Activated CD8-positive, alpha-beta memory T cell treated with anti-CD3 and anti-CD28 coated beads for 48 hours (primary cell): ENCODE results near the gene ZDHHC14.

Experiments
- DNase-seq, 3 experiments: peaks; one replicate each; pipeline ENCODE4 v3.0.0-alpha.2; 2020; ENCODE audit warnings: low read depth in 2 of 3, low spot score in 2 of 3

The ZDHHC14 gene

DNA sequence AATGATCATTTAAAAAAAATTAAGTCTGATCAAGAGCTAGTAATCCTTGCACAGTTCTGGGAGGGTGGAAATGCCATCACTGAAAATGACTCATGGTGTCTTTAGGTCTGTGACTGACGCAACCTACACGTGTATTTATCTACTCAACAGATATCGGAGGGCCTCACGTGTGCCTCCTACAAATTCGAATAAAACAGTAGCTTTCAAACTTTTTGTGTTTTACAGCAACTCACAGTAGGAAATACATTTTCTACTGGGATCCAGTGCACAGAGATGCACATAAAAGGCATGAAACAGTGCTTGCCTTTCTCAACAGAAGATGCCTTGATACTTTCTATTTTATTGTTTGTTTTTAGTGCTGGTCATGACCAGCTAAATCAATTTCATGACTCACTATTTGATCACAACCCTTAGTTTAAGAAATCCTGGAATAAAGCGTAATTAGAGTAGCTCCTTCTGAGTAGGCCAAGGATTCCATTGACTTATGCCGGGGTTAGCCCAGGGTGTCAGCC is 232.1 kb downstream of the ZDHHC14 start:
- no peak for DNase-seq

DNA sequence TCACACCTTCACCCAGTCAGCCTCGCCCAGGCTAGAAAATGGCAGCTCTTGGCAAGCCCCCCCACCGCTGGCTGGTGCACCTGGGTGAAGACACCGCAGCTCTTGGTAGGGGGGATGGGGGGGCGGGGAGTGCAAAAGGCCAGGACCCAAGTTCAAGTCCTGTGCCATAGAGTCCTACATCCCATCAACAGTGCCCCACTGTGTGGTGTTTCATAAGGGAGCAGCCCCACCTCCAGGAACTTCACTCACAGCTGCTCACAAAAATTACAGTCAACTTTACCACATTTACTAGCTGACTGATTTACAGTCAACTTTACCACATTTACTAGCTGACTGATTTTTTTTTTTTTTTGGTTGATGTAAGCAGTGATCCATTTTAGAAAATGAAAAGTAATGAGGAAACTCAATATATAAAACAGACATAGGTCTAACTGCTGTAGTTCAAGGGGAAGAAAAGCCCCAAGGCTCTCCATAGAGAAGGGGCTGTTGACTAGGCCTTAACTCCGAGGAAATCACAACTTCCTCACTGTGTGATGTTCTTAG is 233.1 kb downstream of the ZDHHC14 start:
- DNase-seq = no peak

DNA sequence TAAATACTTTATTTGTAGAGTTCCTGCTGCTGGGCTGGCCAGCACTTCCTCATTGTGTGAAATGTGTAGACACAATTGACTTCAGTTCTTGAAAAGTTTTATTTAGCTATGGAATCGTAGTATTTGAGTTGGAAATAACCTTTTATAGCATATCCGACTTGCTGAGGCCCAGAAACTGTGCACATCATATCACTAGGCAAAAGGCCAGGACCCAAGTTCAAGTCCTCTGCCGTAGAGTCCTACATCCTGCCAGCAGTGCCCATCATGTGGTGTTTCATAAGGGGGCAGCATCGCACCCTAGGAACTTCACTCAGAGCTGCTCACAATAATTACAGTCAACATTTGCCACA is 234.4 kb downstream of the ZDHHC14 start:
- no peak for DNase-seq

DNA sequence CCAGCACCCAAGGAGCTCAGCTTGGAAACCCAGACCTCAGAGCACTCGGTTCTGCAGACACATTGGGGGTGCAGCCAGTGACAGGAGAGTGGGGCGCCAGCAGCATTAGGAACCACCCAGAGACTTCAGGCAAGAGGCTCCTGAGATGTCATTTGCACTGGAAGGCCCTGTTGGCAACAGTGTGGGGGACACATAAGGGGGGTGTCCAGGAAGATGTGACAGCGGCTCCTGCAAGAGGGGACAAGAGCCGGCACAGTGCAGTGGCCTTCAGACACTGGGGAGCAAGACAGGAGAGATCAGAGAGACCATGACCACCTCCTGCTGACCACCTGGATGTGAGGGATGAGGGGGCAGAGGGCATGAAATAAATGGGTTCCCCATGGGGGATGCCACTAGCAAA is 235.0 kb downstream of the ZDHHC14 start:
- no peak for DNase-seq

DNA sequence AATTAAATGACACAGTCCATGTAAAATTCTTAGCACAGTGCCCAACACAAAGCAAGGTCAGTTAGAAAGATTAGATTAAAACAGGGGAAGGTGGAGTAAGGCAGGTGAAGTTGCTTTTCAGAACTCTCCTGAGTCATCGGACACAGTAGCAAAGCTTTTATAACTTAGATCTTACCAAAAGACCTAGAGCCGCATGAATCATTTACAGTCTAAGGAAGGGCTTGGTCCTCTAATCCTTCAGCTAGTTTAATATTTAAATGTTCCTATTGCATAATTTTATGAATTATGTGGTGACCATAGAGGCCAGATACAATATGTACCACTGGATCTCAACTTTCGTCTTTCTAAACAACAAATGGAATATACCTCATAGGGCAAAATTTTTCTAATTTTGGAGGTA is 240.0 kb downstream of the ZDHHC14 start:
- no peak for DNase-seq

DNA sequence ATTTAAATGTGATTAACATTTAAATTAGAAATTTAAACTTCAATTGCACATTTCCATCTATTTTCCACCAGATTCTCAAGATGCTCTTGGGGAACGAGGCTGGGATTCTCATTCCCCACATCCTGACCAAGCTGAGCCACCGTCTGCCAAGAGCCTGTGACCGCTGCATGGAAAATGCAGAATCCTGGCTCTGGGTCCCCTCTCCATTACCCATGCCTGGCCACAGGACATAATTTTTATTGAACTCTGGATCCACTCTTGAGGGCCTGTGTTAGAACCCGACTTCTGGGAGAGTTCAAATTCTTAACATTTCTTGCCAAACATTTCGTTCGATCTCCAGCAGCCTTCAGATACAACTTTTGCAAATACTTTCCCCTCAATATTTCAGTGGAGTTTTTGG is 240.4 kb downstream of the ZDHHC14 start:
- no peak for DNase-seq

DNA sequence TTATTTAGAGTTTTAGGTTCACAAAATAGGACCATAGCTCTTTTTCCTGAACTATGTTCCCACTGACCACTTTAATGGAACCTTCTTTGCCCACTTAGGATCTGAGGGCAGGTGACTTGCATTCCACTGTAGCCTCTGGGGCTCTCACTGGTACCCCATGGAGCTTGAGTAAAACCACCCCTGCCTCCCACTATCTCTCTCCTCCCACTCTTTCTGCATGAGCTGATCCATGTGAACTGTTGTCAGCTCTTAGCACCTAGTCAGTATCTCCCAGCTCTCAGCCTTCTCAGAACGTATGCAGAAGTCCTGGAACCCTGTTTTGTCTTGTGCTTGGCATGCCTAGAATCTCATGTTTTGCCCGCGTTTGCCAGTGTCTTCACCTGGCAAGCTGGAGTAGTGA is 241.4 kb downstream of the ZDHHC14 start:
- DNase-seq = no peak

DNA sequence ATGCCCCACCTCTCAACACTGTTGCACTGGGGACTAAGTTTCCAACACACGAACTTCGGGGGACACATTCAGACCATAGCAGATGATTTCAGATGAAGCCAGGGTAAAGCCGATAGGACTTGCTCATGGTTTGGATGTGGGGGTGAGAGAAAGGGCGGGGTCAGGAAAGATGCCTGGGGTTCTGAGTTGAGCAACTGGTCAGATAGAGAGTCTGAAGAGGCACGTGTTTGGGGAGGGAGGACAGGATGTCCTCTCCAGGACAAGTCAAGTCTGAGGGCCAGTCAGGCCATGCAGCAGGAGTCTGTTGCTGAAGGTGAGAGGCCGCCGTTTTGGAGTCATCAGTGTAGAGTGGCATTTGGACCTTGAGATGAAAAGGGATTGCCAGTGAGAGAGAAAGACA is 244.1 kb downstream of the ZDHHC14 start:
- no peak for DNase-seq

DNA sequence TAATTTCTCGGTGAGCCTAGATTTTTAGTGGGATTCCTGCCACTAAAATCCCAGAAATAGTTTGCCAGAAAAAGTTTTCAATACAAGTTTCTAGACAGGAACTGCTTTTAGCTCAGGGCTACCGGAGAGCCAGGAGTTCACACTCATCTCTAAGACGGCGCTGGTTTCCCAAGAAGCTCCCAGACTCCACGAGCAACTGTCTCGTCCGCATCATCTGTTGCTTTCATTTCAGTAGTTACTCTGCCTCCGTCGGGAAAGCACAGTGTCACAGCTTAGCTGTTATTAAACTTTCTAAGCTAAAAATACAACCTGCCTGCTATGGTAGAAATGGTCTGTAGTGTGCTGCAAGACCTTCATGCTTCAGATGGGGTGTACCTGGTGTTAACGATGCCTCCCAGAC is 244.8 kb downstream of the ZDHHC14 start:
- DNase-seq = no peak

DNA sequence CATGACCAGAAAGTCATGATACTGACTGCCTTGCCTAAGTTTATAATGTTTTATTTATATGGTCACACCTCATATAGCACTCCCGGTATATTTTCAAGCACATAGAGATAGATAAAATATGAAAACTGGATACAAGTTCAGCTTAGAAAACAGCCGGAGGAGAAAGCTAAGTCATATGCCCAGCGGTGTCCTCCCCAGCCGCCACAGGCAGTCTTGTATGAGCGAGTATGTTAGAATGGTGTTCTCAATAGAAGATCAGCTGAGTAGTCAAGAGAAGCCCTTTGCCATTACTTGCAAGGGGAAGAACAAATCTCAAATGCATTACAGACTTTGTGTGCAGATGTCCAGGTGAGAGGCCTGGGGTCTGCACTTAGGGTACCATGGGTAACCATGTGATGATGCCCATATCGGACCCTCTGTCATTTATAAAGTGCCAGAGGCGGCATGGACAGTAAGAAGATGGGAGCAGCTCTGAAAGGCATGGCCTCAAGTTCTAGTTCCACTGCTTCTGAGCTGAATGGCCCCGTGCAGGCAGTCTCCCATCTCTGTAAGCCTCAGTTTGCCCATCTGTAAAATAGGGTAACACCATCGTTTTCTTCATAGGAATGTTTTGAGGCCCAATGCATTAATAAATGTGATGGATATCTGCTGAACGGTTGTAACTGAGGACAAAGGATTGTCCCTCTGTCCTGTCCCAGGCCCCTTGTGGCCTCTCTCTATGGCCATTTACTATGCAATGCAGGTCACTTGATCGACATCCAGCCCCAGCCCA is 246.4 kb downstream of the ZDHHC14 start:
- DNase-seq = no peak

DNA sequence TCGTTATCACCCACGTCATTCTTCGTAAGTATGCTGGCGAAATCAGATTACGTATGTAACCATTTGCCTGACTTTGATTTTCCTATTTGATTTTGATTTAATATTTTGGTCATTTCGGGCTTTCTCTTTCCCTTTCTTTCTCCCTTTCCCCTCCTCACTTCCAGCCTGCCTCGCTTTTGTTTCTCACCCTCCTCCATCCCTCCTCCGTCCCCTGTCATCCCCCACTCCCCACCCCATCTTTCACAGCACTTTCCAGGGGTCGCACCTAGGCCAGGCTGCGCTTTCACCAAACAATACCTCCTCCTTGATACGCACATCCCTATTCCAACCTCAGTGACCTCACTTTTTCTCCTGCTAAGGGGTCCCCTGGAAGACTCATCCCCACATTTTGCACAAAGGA is 247.5 kb downstream of the ZDHHC14 start:
- no peak for DNase-seq

DNA sequence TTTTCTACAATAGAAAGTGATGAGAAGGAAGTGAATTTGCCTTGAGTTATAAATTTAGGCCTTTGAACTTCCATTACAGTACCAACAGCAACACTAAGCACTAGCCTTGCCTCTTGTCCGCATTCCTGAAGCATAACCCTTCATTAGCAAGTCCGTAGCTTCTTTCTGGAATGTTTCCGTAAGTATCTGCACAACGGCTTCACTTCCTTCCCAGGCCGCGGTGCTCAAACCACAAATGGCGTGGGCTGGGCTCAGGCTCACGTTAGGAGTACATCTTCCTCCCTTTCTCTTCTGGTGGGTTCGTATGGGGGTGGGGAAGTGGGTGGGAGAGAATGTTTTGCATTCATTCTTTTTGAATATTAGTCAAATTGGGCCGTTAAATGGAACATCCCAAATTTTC is 248.2 kb downstream of the ZDHHC14 start:
- DNase-seq = no peak

DNA sequence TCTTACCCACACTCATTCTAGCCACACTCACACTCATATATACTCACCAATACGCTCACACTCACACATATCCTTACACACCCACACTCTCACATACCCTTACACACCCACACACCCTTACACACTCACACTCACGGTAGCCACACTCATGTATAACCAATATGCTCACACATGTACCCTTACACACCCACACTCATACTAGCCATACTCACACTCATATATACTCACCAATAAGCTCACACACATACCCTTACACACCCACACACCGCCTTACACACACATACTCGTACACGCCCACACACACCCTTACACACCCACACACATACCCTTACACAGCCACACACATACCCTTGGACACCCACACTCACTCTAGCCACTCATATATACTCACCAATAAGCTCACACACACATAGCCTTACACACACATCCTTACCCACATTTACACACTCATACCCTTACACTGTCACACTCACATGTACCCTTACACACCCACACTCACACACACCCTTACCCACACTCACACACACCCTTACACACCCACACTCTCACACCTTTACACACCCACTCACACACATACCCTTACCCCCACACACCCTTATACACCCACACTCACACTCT is 249.6 kb downstream of the ZDHHC14 start:
- no peak for DNase-seq

DNA sequence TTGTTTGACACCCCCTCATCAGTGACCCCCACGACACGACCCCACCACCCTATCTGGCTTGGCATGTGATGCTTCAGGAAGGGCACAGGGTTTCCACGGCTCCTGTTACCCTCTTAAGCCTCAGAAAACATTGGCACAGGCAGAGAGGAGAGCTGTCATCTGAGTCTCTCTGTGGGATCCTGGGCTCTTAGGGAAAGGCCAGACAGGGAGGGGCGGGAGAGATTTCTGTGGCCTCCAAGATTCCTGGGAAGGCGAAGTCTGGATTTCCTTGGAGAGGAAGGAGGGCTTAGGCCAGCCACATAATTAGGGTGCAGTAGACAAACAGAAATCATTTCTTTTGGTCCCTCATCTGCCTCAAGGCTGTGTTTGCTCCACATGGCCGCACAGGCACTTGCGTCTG is 250.4 kb downstream of the ZDHHC14 start:
- no peak for DNase-seq

DNA sequence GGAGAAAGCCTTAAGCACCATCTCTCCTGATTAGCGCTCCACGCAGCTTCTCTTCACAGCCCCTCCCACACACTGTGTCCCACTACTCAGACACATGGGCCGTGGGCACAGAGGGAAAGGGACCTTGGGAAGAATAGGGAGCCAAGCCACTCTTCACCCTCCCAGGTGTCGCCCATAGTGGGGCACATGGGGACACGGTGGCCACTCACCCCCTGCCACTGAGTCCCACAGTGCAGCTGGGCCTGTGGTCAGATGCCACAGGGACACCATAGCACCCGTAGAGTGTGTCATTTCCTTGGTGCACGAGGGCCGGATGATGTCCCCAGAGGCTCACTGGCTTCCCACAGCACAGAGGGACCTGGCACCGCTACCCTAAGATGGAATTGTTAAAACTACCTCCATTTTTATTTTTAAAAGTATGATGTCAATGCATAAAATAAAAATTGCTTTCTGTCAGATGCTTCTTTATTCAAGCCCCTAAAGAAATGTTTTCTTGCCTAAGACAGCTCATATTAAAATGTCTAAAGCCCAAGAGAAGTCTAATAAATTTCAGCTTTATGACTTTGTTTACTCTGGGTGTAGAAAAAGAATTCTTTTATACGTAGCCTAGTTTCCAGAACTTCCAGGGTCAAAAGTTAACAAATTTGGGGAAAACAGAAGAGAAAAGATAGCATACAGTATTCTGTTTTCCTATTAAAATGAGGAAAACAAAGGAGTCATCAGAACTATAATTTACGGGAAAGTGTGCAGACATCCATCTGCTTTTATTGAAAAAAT is 251.0 kb downstream of the ZDHHC14 start:
- no peak for DNase-seq

DNA sequence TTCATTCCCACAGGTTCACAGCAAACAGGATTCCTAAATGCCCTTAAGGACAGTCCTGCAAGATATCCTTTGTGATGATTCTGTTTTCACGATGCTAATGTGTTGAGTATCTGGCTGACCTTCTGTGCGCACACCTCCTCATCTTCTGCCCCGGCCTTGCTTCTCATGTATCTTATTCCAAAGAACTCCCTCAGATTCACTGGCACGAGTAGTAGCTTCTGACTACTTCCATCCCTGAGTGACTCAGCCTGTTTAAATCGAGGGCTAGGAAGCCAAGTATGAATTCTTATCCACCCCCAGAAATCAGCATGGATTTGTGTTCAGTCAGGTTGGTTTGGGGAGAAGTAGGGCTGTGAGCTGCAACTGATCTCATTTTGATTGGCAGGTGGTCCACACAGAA is 251.8 kb downstream of the ZDHHC14 start:
- DNase-seq = no peak

DNA sequence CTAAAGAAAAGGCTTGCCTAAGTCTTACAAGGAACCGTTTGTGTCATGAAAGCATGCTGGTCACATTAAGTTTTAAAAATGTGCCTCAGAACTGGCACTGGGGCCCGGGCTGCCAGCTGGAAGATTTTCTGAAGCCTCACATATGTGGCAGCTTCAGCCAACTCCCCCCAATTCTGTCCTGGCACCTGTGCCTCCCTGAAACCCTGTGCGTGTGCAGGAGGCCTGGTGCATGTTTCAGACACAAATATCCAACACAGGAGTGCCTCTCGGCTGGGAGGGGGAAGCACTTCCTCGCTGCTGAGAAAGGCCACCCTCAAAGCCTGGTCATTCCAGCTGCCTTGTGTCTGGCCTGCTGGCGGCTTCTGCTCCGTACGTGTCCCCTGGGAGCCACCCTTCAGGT is 253.6 kb downstream of the ZDHHC14 start:
- no peak for DNase-seq

DNA sequence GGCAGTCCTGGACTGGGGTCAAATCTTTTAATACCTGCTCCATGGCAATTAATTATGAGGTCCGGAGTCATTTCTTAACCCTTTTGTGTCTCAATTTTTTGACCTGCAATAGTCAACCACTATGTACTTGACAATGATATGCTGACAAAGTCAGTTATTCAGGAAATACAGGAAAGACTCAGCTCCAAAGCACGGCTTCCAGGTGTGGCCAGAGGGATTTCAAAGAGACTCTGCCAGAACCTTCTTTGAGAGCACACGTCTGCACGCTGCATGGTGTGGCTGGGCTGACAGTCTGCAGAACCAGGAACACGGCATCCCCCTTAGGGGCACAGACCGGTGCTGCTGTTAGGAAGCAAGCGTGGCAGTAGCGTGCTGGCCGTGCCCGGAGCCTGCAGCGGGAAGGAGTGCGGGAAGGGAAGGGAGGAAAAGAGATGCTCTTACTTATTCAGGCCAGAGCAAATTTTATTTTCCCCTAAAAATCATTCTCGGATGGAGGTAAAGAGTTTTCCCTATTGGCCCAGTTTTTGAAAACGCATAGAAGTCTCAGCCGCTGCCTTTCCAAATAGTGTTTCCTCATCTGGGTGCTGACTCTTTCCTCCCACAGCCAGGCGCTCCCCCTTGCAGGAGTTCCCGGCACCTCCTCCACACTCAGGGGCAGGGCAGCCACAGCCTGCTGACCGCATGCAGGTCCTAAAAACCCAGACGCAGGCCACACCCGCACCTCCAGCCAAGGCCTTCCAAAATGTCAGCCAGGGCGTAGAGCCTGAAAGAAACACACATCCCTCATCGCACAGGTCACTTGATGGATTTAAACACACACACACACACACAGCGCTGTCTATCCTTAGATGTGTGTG is 254.6 kb downstream of the ZDHHC14 start:
- DNase-seq = no peak

DNA sequence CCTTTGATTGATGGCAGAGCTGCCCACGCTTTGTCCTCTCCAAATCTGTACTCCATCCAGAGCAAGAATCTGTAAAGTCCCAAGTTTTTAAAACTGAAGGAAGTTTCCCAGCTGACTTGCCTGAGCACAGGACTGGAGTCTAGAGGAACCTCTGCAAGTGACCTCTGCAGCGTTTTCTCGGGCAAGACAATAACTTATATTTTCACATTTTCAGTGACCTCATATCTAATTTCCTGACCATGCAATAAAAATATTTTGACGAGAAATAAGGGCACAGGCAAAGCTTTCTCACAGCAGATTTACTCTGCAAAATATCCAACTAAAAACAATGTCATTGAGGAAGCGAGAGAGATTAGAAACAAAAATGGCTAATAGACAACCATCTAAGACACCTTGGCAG is 256.5 kb downstream of the ZDHHC14 start:
- no peak for DNase-seq

DNA sequence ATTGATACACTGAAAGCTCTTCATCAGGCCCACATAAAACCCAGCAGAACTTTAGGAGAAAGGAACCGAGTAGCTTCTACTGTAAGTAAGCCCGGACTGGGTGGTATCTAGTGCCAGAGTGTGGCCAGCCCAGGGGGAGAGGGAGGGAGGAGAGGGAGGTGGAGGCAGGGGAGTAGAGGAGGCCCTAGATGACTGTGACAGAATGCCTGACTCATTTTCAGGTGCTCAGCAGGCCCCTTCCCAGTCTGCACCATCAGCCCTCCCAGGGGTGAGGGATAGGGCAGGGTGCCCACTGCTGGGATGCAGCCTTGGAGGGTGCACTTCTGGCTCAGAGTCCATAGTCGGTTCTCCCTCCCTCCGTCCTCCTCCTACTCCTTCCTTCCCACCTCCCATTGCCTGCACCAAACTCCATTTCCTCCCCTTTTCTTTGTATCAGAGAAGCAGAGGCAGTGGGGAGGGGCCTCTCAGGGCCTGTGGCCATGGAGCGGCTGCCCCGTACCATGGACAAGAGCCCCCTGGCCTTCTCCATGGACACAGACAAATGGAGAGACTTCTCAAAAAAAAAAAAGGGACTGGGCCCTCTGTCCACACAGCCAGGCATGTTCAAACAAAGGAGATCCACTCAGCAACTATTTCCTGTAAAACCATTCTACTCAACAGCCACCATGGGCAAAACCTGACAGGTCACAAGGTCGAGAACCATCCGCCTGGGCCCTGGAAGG is 257.1 kb downstream of the ZDHHC14 start:
- DNase-seq = no peak
